Vagina (tissue), 2 donors: ENCODE measurements around the gene IMPDH2.

ENCODE experiments used
- POLR2A ChIP-seq, 2 donors: fragments of 450-650 bp; IDR thresholded peaks; one replicate each; pipeline ENCODE4 v1.6.1; 2017; ENCODE audit warnings: antibody characterized with exemption in 2 of 2, mild to moderate bottlenecking in 2 of 2, moderate library complexity in 2 of 2
- TF ChIP-seq, protein P1 (sequence below), 3 experiments: fragments of 450-650 bp in 2 of 3; fragments of 200-600 bp in 1 of 3; sonication (generic) in 1 of 3; IDR thresholded peaks; one replicate each; pipeline ENCODE4 v1.5.1; 2017 to 2019; ENCODE audit warnings: antibody characterized with exemption in 3 of 3, mild to moderate bottlenecking in 2 of 3, moderate library complexity in 2 of 3

DNA sequence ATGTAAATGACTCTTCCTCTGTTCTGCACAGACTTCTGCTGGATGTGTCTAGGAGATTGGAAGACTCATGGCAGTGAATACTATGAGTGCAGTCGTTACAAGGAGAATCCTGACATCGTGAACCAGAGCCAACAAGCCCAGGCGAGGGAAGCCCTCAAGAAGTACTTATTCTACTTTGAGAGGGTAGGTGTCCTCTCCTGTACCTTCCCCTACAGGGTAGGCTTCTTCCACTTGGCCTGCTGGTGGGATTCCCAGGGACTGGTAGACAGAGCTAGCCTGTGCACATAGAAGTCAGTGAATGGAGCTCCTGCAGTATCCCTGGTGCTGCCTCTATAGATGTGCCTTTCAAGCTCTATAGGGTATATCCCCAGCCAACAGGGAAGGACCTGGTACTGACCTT lies 49.7 kb downstream of the IMPDH2 start:
- TF ChIP-seq, protein P1, sequence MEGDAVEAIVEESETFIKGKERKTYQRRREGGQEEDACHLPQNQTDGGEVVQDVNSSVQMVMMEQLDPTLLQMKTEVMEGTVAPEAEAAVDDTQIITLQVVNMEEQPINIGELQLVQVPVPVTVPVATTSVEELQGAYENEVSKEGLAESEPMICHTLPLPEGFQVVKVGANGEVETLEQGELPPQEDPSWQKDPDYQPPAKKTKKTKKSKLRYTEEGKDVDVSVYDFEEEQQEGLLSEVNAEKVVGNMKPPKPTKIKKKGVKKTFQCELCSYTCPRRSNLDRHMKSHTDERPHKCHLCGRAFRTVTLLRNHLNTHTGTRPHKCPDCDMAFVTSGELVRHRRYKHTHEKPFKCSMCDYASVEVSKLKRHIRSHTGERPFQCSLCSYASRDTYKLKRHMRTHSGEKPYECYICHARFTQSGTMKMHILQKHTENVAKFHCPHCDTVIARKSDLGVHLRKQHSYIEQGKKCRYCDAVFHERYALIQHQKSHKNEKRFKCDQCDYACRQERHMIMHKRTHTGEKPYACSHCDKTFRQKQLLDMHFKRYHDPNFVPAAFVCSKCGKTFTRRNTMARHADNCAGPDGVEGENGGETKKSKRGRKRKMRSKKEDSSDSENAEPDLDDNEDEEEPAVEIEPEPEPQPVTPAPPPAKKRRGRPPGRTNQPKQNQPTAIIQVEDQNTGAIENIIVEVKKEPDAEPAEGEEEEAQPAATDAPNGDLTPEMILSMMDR (IDR thresholded peaks at IDR 0.05), result no peak
- no peak for TF ChIP-seq POLR2A (IDR thresholded peaks at IDR 0.05)
